ENCODE results near the gene DPRX. TPM values are rescaled to one million over a fixed set of nuclear protein-coding genes. Genes with fewer than 3 reads are reported as not detected.

DPRX gene
- total RNA-seq: not detected in 2 replicates

GRCh38 chr19:53631949-53632407 is at the start of gene DPRX:
DPRX (plus strand) TSS chr19:53631999; CDS start chr19:53632107, 108 bp downstream.

Other genes with a start within 250 kb of the DPRX start
- gene ZNF765, start 236.8 kb upstream of the DPRX start, total RNA-seq: 10.5 and 18.7 TPM in 2 replicates
- gene ZNF761, start 200.0 kb upstream of the DPRX start, total RNA-seq: 11.6 and 13.4 TPM in 2 replicates
- 3.1 and 3.5 TPM in 2 replicates for gene ZNF813, start 164.3 kb upstream of the DPRX start, total RNA-seq
- gene ZNF331, start 93.9 kb upstream of the DPRX start, total RNA-seq: 13.5 and 13.7 TPM in 2 replicates
- gene NLRP12, start 192.3 kb downstream of the DPRX start, total RNA-seq: not detected in 2 replicates
- 9.3 and 11.9 TPM in 2 replicates for gene MYADM, start 235.9 kb downstream of the DPRX start, total RNA-seq

Data from smooth muscle cell of trachea (primary cell).